ENCODE data around the gene CBR3.
"Not testable (repeated sequence)": the region's sequence is repeated elsewhere in the genome, so short reads cannot be mapped to it uniquely, and the experiment has no call there.

CBR3 gene

GRCh38 chr21:36134803-36135390, at the start of gene CBR3:
CBR3 (plus strand) TSS chr21:36135079; CDS start chr21:36135193, 114 bp downstream.
- no peak for DNase-seq (ENCODE audit: low read depth)

- DNase-seq (ENCODE audit: low read depth): no peak
Observed at GRCh38 chr21:36087362-36088138, 47.3 kb upstream of the CBR3 start.

- DNase-seq (ENCODE audit: low read depth): no peak
Observed at GRCh38 chr21:36089946-36090345, 44.9 kb upstream of the CBR3 start.

- no peak for DNase-seq (ENCODE audit: low read depth)
Observed at GRCh38 chr21:36092681-36093080, 42.2 kb upstream of the CBR3 start.

- DNase-seq (ENCODE audit: low read depth): no peak
Observed at GRCh38 chr21:36093512-36093911, 41.4 kb upstream of the CBR3 start.

GRCh38 chr21:36096398-36097290, 38.2 kb upstream of the CBR3 start:
- no peak for DNase-seq (ENCODE audit: low read depth)

- peak; percentile 20 for DNase-seq (ENCODE audit: low read depth)
Observed at GRCh38 chr21:36097427-36098181, 37.3 kb upstream of the CBR3 start.

- DNase-seq (ENCODE audit: low read depth): no peak
Observed at GRCh38 chr21:36098182-36098532, 36.7 kb upstream of the CBR3 start.

GRCh38 chr21:36099000-36099399, 35.9 kb upstream of the CBR3 start:
- DNase-seq (ENCODE audit: low read depth): no peak

GRCh38 chr21:36099695-36100211, 35.1 kb upstream of the CBR3 start:
- not testable (repeated sequence) for DNase-seq (ENCODE audit: low read depth)

- DNase-seq (ENCODE audit: low read depth): no peak
Observed at GRCh38 chr21:36100971-36101641, 33.8 kb upstream of the CBR3 start.

GRCh38 chr21:36103434-36103833, 31.4 kb upstream of the CBR3 start:
- no peak for DNase-seq (ENCODE audit: low read depth)

GRCh38 chr21:36104317-36105300, 30.3 kb upstream of the CBR3 start:
- DNase-seq (ENCODE audit: low read depth): peak; percentile 26

GRCh38 chr21:36105327-36105842, 29.5 kb upstream of the CBR3 start:
- DNase-seq (ENCODE audit: low read depth): no peak

- DNase-seq (ENCODE audit: low read depth): no peak
Observed at GRCh38 chr21:36109868-36110267, 25.0 kb upstream of the CBR3 start.

GRCh38 chr21:36111238-36111637, 23.6 kb upstream of the CBR3 start:
- no peak for DNase-seq (ENCODE audit: low read depth)

- no peak for DNase-seq (ENCODE audit: low read depth)
Observed at GRCh38 chr21:36113647-36114428, 21.0 kb upstream of the CBR3 start.

- DNase-seq (ENCODE audit: low read depth): no peak
Observed at GRCh38 chr21:36115138-36115730, 19.6 kb upstream of the CBR3 start.

Measured in amniotic epithelial cell (primary cell).